Measurements from ENCODE around the gene ABO.
"Not testable (repeated sequence)": the region's sequence is repeated elsewhere in the genome, so short reads cannot be mapped to it uniquely, and the experiment has no call there.

GRCh38 chr9:133283255-133284032 lies 8.4 kb upstream of the ABO start:
- not testable (repeated sequence) for TF ChIP-seq CTCF, POLR2A (IDR thresholded peaks at IDR 0.05)
